OCI-LY3 (cell line): ENCODE data around the gene ZFR2.

ENCODE experiments used
- EZH2phosphoT487 ChIP-seq: fragments of 200-600 bp; shearing (Covaris generic); IDR thresholded peaks from 2 replicates; pipeline ENCODE4 v1.6.1; 2018; ENCODE audit warnings: antibody characterized with exemption, mixed run types, low read depth
- TF ChIP-seq, protein P1 (sequence below): fragments of 200-600, 300-600 bp; sonication (generic); IDR thresholded peaks from 2 replicates; pipeline ENCODE4 v1.5.1; 2014; ENCODE audit warnings: antibody characterized with exemption, low read length, low read depth

DNA sequence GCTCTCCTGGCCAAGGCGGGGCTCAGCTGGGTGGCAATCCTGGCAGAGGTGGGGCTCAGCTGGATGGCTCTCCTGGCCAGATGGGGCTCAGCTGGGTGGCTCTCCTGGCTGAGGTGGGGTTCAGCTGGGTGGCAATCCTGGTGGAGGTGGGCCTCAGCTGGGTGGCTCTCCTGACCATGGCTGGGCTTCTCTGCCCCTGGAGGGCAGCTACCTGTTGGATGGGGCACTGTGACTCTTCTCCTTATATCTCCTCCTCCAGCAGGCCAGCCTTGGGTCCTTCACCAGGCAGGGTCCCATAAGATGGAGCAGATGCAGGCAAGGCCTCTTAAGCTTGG, 16.7 kb downstream of the ZFR2 start:
- TF ChIP-seq, protein P1, sequence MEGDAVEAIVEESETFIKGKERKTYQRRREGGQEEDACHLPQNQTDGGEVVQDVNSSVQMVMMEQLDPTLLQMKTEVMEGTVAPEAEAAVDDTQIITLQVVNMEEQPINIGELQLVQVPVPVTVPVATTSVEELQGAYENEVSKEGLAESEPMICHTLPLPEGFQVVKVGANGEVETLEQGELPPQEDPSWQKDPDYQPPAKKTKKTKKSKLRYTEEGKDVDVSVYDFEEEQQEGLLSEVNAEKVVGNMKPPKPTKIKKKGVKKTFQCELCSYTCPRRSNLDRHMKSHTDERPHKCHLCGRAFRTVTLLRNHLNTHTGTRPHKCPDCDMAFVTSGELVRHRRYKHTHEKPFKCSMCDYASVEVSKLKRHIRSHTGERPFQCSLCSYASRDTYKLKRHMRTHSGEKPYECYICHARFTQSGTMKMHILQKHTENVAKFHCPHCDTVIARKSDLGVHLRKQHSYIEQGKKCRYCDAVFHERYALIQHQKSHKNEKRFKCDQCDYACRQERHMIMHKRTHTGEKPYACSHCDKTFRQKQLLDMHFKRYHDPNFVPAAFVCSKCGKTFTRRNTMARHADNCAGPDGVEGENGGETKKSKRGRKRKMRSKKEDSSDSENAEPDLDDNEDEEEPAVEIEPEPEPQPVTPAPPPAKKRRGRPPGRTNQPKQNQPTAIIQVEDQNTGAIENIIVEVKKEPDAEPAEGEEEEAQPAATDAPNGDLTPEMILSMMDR = no peak
- no peak for TF ChIP-seq EZH2phosphoT487
